ENCODE data around the gene CPNE9. TPM values are rescaled to one million over a fixed set of nuclear protein-coding genes. Genes with fewer than 3 reads are reported as not detected.
A peak's percentile ranks its signal among the peaks of the same experiment; 100 is the strongest.

The CPNE9 gene
- total RNA-seq, 1 experiment from 2014 or later: not detected

DNA sequence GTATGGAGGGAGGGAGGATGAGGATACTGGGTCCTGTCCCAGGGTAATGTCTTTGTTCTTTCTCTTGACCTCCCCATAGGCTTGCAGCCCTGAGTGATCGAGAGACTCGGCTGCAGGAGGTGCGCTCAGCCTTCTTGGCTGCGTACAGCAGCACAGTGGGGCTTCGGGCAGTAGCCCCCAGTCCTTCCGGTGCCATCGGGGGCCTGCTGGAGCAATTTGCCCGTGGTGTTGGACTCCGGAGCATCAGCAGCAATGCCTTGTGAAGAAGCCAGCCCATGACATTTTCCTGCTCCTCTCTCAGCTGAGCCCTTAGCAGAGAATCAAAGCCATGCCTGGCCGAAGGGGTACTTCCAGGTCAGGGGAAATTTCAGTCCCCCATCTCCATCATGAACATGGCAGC, 1.9 kb upstream of the CPNE9 start:
- H3K4me3 Mint-ChIP-seq (ENCODE audit: unreplicated experiment): no peak overlapping the region
- POLR2A ChIA-PET: interaction anchor here (0.6 kb wide), 1 partner anchor 29 kb away, joined by 3 read pairs; no protein-coding TSS in a partner anchor
- H3K36me3 ChIP-seq (ENCODE audit: control insufficient read depth, insufficient read depth, low read length): no peaks in the 10 kb centered on the region
- CTCF ChIA-PET: no interaction called here
- TF ChIP-seq CTCF (IDR thresholded peaks at IDR 0.05; ENCODE audit: insufficient read depth in 1 of 2, low read depth in 1 of 2, low read length in 1 of 2, severe bottlenecking in 1 of 2, unreplicated experiment in 1 of 2): no peak
- H3K4me3 ChIP-seq (ENCODE audit: low read depth, low read length): no peak overlapping the region
- H3K4me1 ChIP-seq: 0 out of 2 replicates have a peak, but pooled peaks cover 5% of the 10 kb centered on the region
- peaks cover 7% of the 10 kb centered on the region for H3K27me3 Mint-ChIP-seq (ENCODE audit: insufficient read depth, unreplicated experiment)
- peaks cover 9% of the 10 kb centered on the region for H3K36me3 Mint-ChIP-seq (ENCODE audit: insufficient read depth, unreplicated experiment)
- no peaks in the 10 kb centered on the region for H3K9me3 Mint-ChIP-seq (ENCODE audit: unreplicated experiment)
- no peaks in the 10 kb centered on the region; the same call in 1 of the 2 replicates for H3K27me3 ChIP-seq (replicated peaks; ENCODE audit: control insufficient read depth, insufficient read depth, low read length)
- H3K27ac Mint-ChIP-seq (ENCODE audit: unreplicated experiment): no peak overlapping the region
- no peak for DNase-seq
- BruUV-seq (replicated peaks): no TSS peak
- H3K4me1 Mint-ChIP-seq (ENCODE audit: low read depth, unreplicated experiment): no peaks in the 10 kb centered on the region
- H3K9me3 ChIP-seq: no peaks in the 10 kb centered on the region
- intact Hi-C loops (cut with micrococcal nuclease; ENCODE audit: unreplicated experiment): loop anchor here (10.0 kb wide), 1 partner anchor 197 kb away; no protein-coding TSS in a partner anchor

GRCh38 chr3:9703240-9703639, 393 bp upstream of the CPNE9 start:
- peak overlapping the region; percentile 78 for H3K4me3 Mint-ChIP-seq (ENCODE audit: unreplicated experiment)

More at GRCh38 chr3:9703240-9703639, 393 bp upstream of the CPNE9 start:
- no peaks in the 10 kb centered on the region for H3K9me3 ChIP-seq
- no TSS peak for BruUV-seq (replicated peaks)
- H3K36me3 ChIP-seq (ENCODE audit: control insufficient read depth, insufficient read depth, low read length): no peaks in the 10 kb centered on the region
- ChIA-PET POLR2A (no interaction called here), CTCF (no interaction called here)
- Mint-ChIP-seq H3K27me3 (ENCODE audit: insufficient read depth, unreplicated experiment) (peaks cover 13% of the 10 kb centered on the region), H3K4me1 (ENCODE audit: low read depth, unreplicated experiment) (no peaks in the 10 kb centered on the region), H3K36me3 (ENCODE audit: insufficient read depth, unreplicated experiment) (no peaks in the 10 kb centered on the region), H3K27ac (ENCODE audit: unreplicated experiment) (no peak overlapping the region), H3K9me3 (ENCODE audit: unreplicated experiment) (no peaks in the 10 kb centered on the region)
- DNase-seq: no peak
- peak overlapping the region; percentile 53 for H3K4me3 ChIP-seq (ENCODE audit: low read depth, low read length)
- no peaks in the 10 kb centered on the region; the same call in 1 of the 2 replicates for H3K27me3 ChIP-seq (replicated peaks; ENCODE audit: control insufficient read depth, insufficient read depth, low read length)
- intact Hi-C loops (cut with micrococcal nuclease; ENCODE audit: unreplicated experiment): loop anchor here (10.0 kb wide), 1 partner anchor 198 kb away; no protein-coding TSS in a partner anchor
- 0 out of 2 replicates have a peak, but pooled peaks cover 5% of the 10 kb centered on the region for H3K4me1 ChIP-seq
- TF ChIP-seq CTCF (IDR thresholded peaks at IDR 0.05; ENCODE audit: insufficient read depth in 1 of 2, low read depth in 1 of 2, low read length in 1 of 2, severe bottlenecking in 1 of 2, unreplicated experiment in 1 of 2): no peak
